ENCODE data around the gene IVD.

DNA sequence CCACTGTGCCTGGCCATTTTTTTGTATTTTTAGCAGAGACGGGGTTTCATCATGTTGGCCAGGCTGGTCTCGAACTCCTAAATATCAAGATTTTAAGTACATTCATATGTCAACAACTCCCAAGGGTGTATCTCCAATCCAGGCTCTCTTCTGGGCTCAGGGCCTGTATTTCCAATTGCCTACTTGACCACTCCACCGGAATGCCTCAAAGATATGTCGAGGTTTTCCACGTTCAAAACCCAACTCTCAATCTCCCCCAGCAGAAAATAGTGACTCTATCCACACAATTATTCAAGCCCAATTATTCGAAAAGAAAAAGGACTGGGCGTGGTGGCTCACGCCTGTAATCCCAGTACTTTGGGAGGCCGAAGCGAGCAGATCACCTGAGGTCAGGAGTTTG lies 25.0 kb upstream of the IVD start:
- TF ChIP-seq SMC3 (conservative IDR thresholded peaks at IDR 0.05; ENCODE audit: poor library complexity) (no peak), MXI1 (conservative IDR thresholded peaks at IDR 0.05; ENCODE audit: poor library complexity, severe bottlenecking) (no peak)

Measured in neural cell (in vitro differentiated cells).